ENCODE data around the gene RELA. TPM values are rescaled to one million over a fixed set of nuclear protein-coding genes. Genes with fewer than 3 reads are reported as not detected.
A peak's percentile ranks its signal among the peaks of the same experiment; 100 is the strongest.

RELA gene
- total and polyA plus RNA-seq, 2 donors (not counting 1 experiment from before 2014, with no cell fraction given), result 124 to 154 TPM

GRCh38 chr11:65623852-65624616 lies 38.7 kb downstream of the RELA start:
- Mint-ChIP-seq H3K9me3 (ENCODE audit: insufficient read depth) (no peaks in the 10 kb centered on the region), H3K4me1 (peaks cover 16% of the 10 kb centered on the region), H3K27ac (no peak overlapping the region), H3K4me3 (no peak overlapping the region), H3K27me3 (no peaks in the 10 kb centered on the region)
- Histone ChIP-seq H3K79me2 (ENCODE audit: control insufficient read depth, insufficient read depth, low read length) (peaks cover 74% of the 10 kb centered on the region), H3K4me2 (replicated peaks; ENCODE audit: low read depth, low read length, poor library complexity, severe bottlenecking) (no peak overlapping the region), H3K27me3 (replicated peaks in 1 of 4; ENCODE audit: control extremely low read depth in 1 of 4, control insufficient read depth in 3 of 4, insufficient read depth in 4 of 4, low read length in 3 of 4) (no peaks in the 10 kb centered on the region), H3K4me1 (ENCODE audit: control insufficient read depth in 2 of 2, insufficient read depth in 2 of 2, low read length in 2 of 2) (peaks cover 6 to 11% of the 10 kb centered on the region in 2 donors), H3K36me3 (replicated peaks in 1 of 2; ENCODE audit: control extremely low read depth in 1 of 2, control insufficient read depth in 1 of 2, extremely low read depth in 1 of 2, insufficient read depth in 2 of 2, low read length in 1 of 2) (peaks cover 0 to 86% of the 10 kb centered on the region in 2 experiments), H3K4me3 (ENCODE audit: control extremely low read depth in 1 of 5, extremely low read depth in 1 of 5, insufficient read depth in 1 of 5, low read depth in 2 of 5, low read length in 4 of 5) (no peak overlapping the region), H4K20me1 (ENCODE audit: control insufficient read depth, insufficient read depth, low read length, poor library complexity, severe bottlenecking) (peaks cover 42% of the 10 kb centered on the region), H2AFZ (ENCODE audit: insufficient read depth, low read depth, low read length, poor library complexity, severe bottlenecking) (no peak overlapping the region), H3K9me3 (ENCODE audit: control extremely low read depth in 1 of 3, control insufficient read depth in 2 of 3, insufficient read depth in 1 of 3, low read length in 2 of 3) (no peaks in the 10 kb centered on the region), H3K27ac (ENCODE audit: low read length in 2 of 2) (no peak overlapping the region), H3K9ac (ENCODE audit: low read length) (no peak overlapping the region)
- ATAC-seq (ENCODE audit: low read depth), result no peak
- no peak for TF ChIP-seq CTCF (IDR thresholded peaks at IDR 0.05)
- TF ChIP-seq EZH2 (IDR thresholded peaks at IDR 0.05; ENCODE audit: borderline replicate concordance, insufficient read depth, low read depth, low read length, poor library complexity, severe bottlenecking), result no peak
- intact Hi-C loops (cut with micrococcal nuclease), result no loop called here
- WGBS (ENCODE audit: insufficient coverage), result 97% methylated on average over 17 of the region's 25 CpGs
- DNase-seq, result no peak
- CTCF ChIA-PET, result interaction anchor here (0.9 to 6.7 kb wide), 4 partner anchors 8 to 147 kb away, joined by 3 to 86 read pairs (median 35); partner anchors contain the start of gene SIPA1
- POLR2A ChIA-PET, result no interaction called here

GRCh38 chr11:65623177-65623576 lies 39.5 kb downstream of the RELA start:
- TF ChIP-seq EZH2 (IDR thresholded peaks at IDR 0.05; ENCODE audit: borderline replicate concordance, insufficient read depth, low read depth, low read length, poor library complexity, severe bottlenecking) (no peak), CTCF (IDR thresholded peaks at IDR 0.05) (no peak)
- Histone ChIP-seq H3K4me3 (ENCODE audit: control extremely low read depth in 1 of 5, extremely low read depth in 1 of 5, insufficient read depth in 1 of 5, low read depth in 2 of 5, low read length in 4 of 5) (no peak overlapping the region), H3K4me1 (ENCODE audit: control insufficient read depth in 2 of 2, insufficient read depth in 2 of 2, low read length in 2 of 2) (peaks cover 6 to 11% of the 10 kb centered on the region in 2 donors), H3K9ac (ENCODE audit: low read length) (no peak overlapping the region), H3K79me2 (ENCODE audit: control insufficient read depth, insufficient read depth, low read length) (peaks cover 76% of the 10 kb centered on the region), H3K27ac (ENCODE audit: low read length in 2 of 2) (no peak overlapping the region), H3K9me3 (ENCODE audit: control extremely low read depth in 1 of 3, control insufficient read depth in 2 of 3, insufficient read depth in 1 of 3, low read length in 2 of 3) (no peaks in the 10 kb centered on the region), H3K36me3 (replicated peaks in 1 of 2; ENCODE audit: control extremely low read depth in 1 of 2, control insufficient read depth in 1 of 2, extremely low read depth in 1 of 2, insufficient read depth in 2 of 2, low read length in 1 of 2) (peaks cover 0 to 86% of the 10 kb centered on the region in 2 experiments), H3K4me2 (replicated peaks; ENCODE audit: low read depth, low read length, poor library complexity, severe bottlenecking) (no peak overlapping the region), H2AFZ (ENCODE audit: insufficient read depth, low read depth, low read length, poor library complexity, severe bottlenecking) (no peak overlapping the region), H3K27me3 (replicated peaks in 1 of 4; ENCODE audit: control extremely low read depth in 1 of 4, control insufficient read depth in 3 of 4, insufficient read depth in 4 of 4, low read length in 3 of 4) (no peaks in the 10 kb centered on the region), H4K20me1 (ENCODE audit: control insufficient read depth, insufficient read depth, low read length, poor library complexity, severe bottlenecking) (peaks cover 42% of the 10 kb centered on the region)
- intact Hi-C loops (cut with micrococcal nuclease), result no loop called here
- Mint-ChIP-seq H3K4me3 (no peak overlapping the region), H3K27ac (peak overlapping the region; percentile 63), H3K4me1 (peaks cover 16% of the 10 kb centered on the region), H3K27me3 (no peaks in the 10 kb centered on the region), H3K9me3 (ENCODE audit: insufficient read depth) (no peaks in the 10 kb centered on the region)
- ChIA-PET CTCF (interaction anchor here (0.9 to 6.4 kb wide), 6 partner anchors 9 to 193 kb away, joined by 3 to 41 read pairs (median 4); partner anchors contain the start of gene RELA), POLR2A (no interaction called here)
- no peak for ATAC-seq (ENCODE audit: low read depth)
- WGBS (ENCODE audit: insufficient coverage), result 98% methylated on average over 14 of the region's 14 CpGs
- no peak for DNase-seq

Data from B cell (primary cell).